Measurements from ENCODE around the gene ZNF474. TPM values are rescaled to one million over a fixed set of nuclear protein-coding genes. Genes with fewer than 3 reads are reported as not detected.

The ZNF474 gene
- total and polyA plus RNA-seq, 3 donors from 2014 or later = 3.7 to 16.4 (median 7.1) TPM

DNA sequence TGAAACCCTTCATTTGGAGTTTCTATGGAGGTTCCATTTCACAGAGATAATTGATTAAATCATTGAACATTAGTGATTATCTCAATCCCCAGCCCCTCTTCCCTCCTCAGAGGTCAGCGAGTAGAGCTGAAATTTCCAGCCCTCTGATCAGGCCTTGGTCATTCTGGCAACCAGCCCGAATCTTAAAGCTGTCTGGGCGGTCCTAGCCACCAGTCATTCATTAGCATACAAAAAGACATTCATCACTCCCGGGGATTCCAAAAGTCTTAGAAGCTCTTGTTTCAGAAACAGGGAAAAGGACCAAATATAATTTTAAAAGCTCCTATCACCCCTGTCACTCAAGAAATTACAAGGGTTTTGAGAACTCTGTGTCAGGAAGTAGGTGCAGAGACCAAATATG is 41.3 kb downstream of the ZNF474 start:
- Histone ChIP-seq H3K9me3 (no peaks in the 10 kb centered on the region), H3K4me1 (peaks cover 8% of the 10 kb centered on the region), H3K36me3 (ENCODE audit: low read depth, missing control alignments) (no peaks in the 10 kb centered on the region), H3K4me3 (no peak overlapping the region), H3K27me3 (no peaks in the 10 kb centered on the region), H3K27ac (no peak overlapping the region)
- DNase-seq = no peak
- intact Hi-C loops (cut with DNase I; ENCODE audit: low total_unique reads) = no loop called here
- TF ChIP-seq POLR2A (IDR thresholded peaks at IDR 0.05) = no peak
- TF ChIP-seq CTCF (IDR thresholded peaks at IDR 0.05) = no peak
- WGBS, 2 donors = 47 to 68% methylated on average over 4 of the region's 4 CpGs

DNA sequence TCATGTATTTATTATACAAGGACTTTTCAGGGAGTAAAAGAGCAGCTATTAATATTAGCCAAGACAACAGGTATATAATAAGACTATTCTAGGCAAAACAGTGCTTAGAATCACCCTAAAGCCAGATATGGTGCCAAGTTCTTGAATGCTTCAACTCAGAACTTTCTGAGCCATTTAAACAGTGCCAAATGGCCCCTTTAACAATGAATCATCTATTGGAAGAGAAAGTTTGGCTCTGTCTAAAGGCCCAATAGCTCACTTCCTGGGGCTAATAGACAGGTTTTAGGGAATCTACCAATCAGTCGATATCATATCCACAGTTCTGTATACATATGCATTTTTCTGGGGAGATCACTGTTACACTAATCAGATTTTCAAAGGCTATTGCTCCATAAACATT is 42.9 kb downstream of the ZNF474 start:
- Histone ChIP-seq H3K4me1 (peaks cover 8% of the 10 kb centered on the region), H3K27ac (no peak overlapping the region), H3K27me3 (no peaks in the 10 kb centered on the region), H3K9me3 (no peaks in the 10 kb centered on the region), H3K36me3 (ENCODE audit: low read depth, missing control alignments) (no peaks in the 10 kb centered on the region), H3K4me3 (no peak overlapping the region)
- 82 to 93% methylated on average over 1 of the region's 1 CpG for WGBS, 2 donors
- DNase-seq = no peak
- TF ChIP-seq POLR2A (IDR thresholded peaks at IDR 0.05) (no peak), CTCF (IDR thresholded peaks at IDR 0.05) (no peak)
- intact Hi-C loops (cut with DNase I; ENCODE audit: low total_unique reads) = no loop called here

DNA sequence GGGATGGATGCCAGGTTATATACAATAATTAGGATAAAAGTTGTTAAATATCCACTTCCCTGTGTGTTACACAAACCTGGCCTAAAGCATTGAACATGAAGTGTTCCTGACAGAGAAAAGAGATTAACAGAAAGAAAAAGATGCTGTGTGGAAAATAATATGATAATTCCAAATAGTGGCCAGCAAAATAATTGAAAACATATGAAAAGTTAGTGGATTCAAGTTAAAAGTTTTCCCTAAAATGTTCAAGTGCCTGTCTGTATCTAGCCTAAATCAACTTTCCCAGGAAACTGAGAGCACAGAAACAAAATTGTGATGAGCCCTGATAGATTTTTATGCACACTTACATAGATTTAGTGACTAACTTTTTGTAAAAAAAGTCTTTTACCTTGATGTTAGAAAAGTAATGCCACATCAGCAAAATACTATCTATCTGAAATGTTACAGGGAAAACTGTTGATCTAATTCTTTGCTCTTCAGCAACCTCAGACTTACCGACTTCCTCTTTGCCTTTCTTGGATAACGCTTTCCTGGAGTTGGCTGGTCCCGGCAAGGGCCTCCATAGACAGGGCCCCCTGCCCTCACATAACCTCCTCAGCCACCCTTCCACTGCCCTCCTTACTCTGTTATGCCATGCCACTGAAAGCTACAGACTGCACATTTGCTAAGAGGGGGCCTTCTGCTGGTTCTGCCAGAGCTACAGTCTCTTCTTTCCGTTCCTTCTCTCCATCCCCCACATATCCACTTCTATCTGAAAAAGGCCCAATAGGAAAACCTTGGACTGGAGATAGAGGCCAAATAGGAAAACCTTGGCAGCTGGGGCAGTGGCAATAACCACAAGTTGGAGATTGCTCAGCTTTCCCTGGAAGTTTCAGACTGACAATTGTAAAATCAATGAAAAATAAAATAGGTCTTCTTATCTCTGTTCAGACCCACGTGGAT is 44.4 kb downstream of the ZNF474 start:
- peak overlapping the region in 1 of 2 donors; percentile 42 for H3K27ac ChIP-seq
- no peaks in the 10 kb centered on the region for H3K36me3 ChIP-seq (ENCODE audit: low read depth, missing control alignments)
- H3K4me1 ChIP-seq = peaks cover 8% of the 10 kb centered on the region
- no peak overlapping the region for H3K4me3 ChIP-seq
- intact Hi-C loops (cut with DNase I; ENCODE audit: low total_unique reads) = no loop called here
- TF ChIP-seq CTCF (IDR thresholded peaks at IDR 0.05) = no peak
- no peak for TF ChIP-seq POLR2A (IDR thresholded peaks at IDR 0.05)
- no peak for DNase-seq
- no peaks in the 10 kb centered on the region for H3K27me3 ChIP-seq
- no peaks in the 10 kb centered on the region for H3K9me3 ChIP-seq
- 38 to 42% methylated on average over 5 of the region's 5 CpGs for WGBS, 2 donors

DNA sequence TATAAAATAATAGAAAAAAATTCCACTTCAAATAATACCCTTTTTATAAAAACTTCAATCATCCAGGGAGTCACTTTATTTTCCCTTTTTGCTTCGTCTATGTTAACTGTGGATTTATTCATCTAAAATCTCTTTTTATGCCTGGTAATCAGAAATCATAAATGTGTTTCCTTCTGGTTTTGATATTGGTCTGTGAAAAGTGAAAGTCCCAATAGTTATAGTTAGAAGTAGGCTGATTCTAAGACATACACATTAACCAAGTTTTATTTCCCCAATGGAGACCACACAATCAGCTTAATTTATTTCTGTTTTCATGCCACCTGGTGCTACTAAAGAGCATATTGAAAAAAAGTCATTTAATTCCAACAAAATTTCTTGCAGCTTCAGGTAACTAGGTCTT is 45.7 kb downstream of the ZNF474 start:
- TF ChIP-seq CTCF (IDR thresholded peaks at IDR 0.05) = no peak
- Histone ChIP-seq H3K4me1 (peaks cover 8% of the 10 kb centered on the region), H3K9me3 (no peaks in the 10 kb centered on the region), H3K4me3 (no peak overlapping the region), H3K27ac (no peak overlapping the region), H3K36me3 (ENCODE audit: low read depth, missing control alignments) (no peaks in the 10 kb centered on the region), H3K27me3 (no peaks in the 10 kb centered on the region)
- intact Hi-C loops (cut with DNase I; ENCODE audit: low total_unique reads) = no loop called here
- WGBS, 2 donors = 63 to 69% methylated on average over 1 of the region's 1 CpG
- DNase-seq = no peak

- H3K27ac ChIP-seq = no peak overlapping the region
- H3K4me3 ChIP-seq = no peak overlapping the region
- H3K4me1 ChIP-seq = peaks cover 8% of the 10 kb centered on the region
- no peak for TF ChIP-seq CTCF (IDR thresholded peaks at IDR 0.05)
- TF ChIP-seq POLR2A (IDR thresholded peaks at IDR 0.05) = no peak
- H3K36me3 ChIP-seq (ENCODE audit: low read depth, missing control alignments) = no peaks in the 10 kb centered on the region
- H3K9me3 ChIP-seq = no peaks in the 10 kb centered on the region
- intact Hi-C loops (cut with DNase I; ENCODE audit: low total_unique reads) = no loop called here
- no peak for DNase-seq
- H3K27me3 ChIP-seq = no peaks in the 10 kb centered on the region
Measured at GRCh38 chr5:122175852-122176251, 46.5 kb downstream of the ZNF474 start.
